Esophagus (tissue), 2 donors: ENCODE results near the gene NECAB2. TPM values are rescaled to one million over a fixed set of nuclear protein-coding genes. Genes with fewer than 3 reads are reported as not detected.
"Not testable (repeated sequence)": the region's sequence is repeated elsewhere in the genome, so short reads cannot be mapped to it uniquely, and the experiment has no call there.

ENCODE experiments used
- H3K27ac ChIP-seq, 2 donors: one replicate each; pipeline ENCODE4 v1.5.1; 2013; ENCODE audit warnings: low read depth in 2 of 2, mild to moderate bottlenecking in 2 of 2, inconsistent platforms in 1 of 2, low read length in 1 of 2, moderate library complexity in 1 of 2
- H3K27me3 ChIP-seq, 2 donors: one replicate each; pipeline ENCODE4 v1.6.1; 2013; ENCODE audit warnings: low read length in 2 of 2, control low read depth in 1 of 2, mild to moderate bottlenecking in 1 of 2; ENCODE audit not compliant: insufficient read depth in 2 of 2, control insufficient read depth in 1 of 2
- H3K36me3 ChIP-seq, 2 donors: one replicate each; pipeline ENCODE4 v1.6.1; 2013; ENCODE audit warnings: low read length in 1 of 2; ENCODE audit not compliant: control insufficient read depth in 2 of 2, insufficient read depth in 2 of 2
- H3K4me1 ChIP-seq, 2 donors: one replicate each; pipeline ENCODE4 v1.6.1; 2013; ENCODE audit warnings: low read length in 1 of 2; ENCODE audit not compliant: control insufficient read depth in 2 of 2, insufficient read depth in 2 of 2
- H3K4me3 ChIP-seq, 2 donors: one replicate each; pipeline ENCODE4 v1.5.1; 2013; ENCODE audit warnings: low read length in 2 of 2, mild to moderate bottlenecking in 2 of 2, low read depth in 1 of 2, moderate library complexity in 1 of 2
- H3K9me3 ChIP-seq, 2 donors: one replicate each; pipeline ENCODE4 v1.6.1; 2013; ENCODE audit warnings: mild to moderate bottlenecking in 2 of 2, low read depth in 1 of 2, low read length in 1 of 2, moderate library complexity in 1 of 2; ENCODE audit not compliant: control insufficient read depth in 2 of 2, insufficient read depth in 1 of 2
- WGBS, 2 donors: extraction: QIAGEN DNeasy Blood & Tissue Kit; methylation state at CpG; one replicate each; pipeline ENCODE4 v1.1.7; 2013; 5-methylcytosine and 5-hydroxymethylcytosine counted together
- polyA plus RNA-seq, 2 donors: library from polyadenylated mRNA; stranded (reverse); fragments of 200-250 nt; gene quantifications; one replicate each; pipeline ENCODE4 v1.2.3, GENCODE V29; 2013
- donor health status: healthy with polysubstance abuse.
- donor health status: Bipolar disorder and iron deficiency.

Gene NECAB2
- polyA plus RNA-seq, 2 donors: not detected

DNA sequence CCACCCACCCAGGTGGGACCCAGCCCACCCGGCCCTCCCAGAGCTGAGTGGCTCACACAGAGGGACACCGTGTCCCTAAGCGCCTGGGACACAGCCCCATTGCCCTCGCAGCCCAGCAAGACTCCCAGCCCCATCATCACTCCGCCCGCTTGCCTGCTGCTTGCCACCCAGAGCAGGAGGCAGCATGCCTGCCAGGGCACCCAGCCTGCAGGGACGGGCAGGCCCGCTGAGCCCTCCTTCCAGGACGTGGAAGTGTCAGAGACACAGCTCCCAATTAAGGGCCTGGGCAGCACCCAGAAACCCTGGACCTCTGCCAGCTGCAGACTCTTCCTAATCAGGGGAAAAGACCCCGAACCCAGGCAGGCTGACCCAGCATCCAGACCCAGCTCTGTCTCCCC, 32.2 kb upstream of the NECAB2 start:
- H3K9me3 ChIP-seq: no peaks in the 10 kb centered on the region
- H3K4me3 ChIP-seq: no peak overlapping the region
- peaks cover 2 to 3% of the 10 kb centered on the region in 2 donors for H3K4me1 ChIP-seq
- no peak overlapping the region for H3K27ac ChIP-seq
- WGBS, 2 donors: 55 to 62% methylated on average over 10 of the region's 10 CpGs
- H3K36me3 ChIP-seq: no peaks in the 10 kb centered on the region
- H3K27me3 ChIP-seq: no peaks in the 10 kb centered on the region

DNA sequence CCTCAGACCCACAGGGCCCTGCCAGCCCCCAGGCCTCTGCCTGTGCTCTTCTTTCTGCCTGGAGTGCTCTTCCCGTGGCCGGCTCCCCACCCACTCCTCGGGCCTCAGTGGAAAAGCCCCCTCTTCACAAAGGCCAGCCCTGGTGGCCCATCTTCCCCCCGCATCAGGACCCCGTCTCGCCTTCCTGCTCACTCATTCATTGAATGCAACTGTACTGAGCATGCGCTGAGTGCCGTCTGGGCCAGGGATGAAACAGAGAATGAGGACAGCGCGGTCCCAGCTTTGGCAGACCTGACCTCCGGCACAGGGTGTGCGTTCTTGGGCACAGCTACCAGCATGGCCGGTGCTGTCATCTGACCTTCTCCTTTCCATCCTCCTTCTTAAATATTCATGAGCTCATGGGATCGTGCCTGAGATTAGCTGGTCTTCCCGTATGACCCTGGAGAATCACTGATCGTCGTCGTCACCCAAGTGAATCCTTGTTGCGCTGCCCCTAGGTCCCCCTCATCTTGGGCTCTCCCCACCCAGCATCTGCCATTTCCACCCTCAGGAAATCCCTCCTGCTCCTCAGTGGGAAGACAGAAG, 31.4 kb upstream of the NECAB2 start:
- no peaks in the 10 kb centered on the region for H3K36me3 ChIP-seq
- H3K27ac ChIP-seq: no peak overlapping the region
- no peak overlapping the region for H3K4me3 ChIP-seq
- H3K27me3 ChIP-seq: no peaks in the 10 kb centered on the region
- 89 to 91% methylated on average over 19 of the region's 19 CpGs for WGBS, 2 donors
- no peaks in the 10 kb centered on the region for H3K9me3 ChIP-seq
- peaks cover 2 to 3% of the 10 kb centered on the region in 2 donors for H3K4me1 ChIP-seq

DNA sequence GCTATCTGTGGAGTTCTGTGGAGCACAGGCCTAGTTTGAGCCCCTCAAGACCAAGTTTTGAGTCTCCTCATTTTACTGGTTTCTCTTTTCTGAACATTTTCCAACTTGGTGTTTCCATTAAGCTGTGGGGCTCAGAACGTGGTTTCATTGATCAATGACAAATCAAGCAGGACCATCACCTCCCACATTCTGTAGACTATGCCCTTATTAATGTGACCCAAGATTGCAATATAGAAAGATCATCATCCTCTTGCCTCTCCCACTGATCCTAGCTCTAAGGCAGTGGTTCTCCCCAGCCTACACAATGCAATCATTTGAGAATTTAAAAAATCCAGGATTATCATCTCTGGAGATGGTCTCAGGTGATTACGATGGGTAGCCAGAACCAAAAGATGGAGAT, 30.8 kb upstream of the NECAB2 start:
- Histone ChIP-seq H3K4me3 (no peak overlapping the region), H3K9me3 (no peaks in the 10 kb centered on the region), H3K27ac (no peak overlapping the region), H3K4me1 (peaks cover 2 to 3% of the 10 kb centered on the region in 2 donors), H3K36me3 (no peaks in the 10 kb centered on the region), H3K27me3 (no peaks in the 10 kb centered on the region)
- 92 to 93% methylated on average over 2 of the region's 2 CpGs for WGBS, 2 donors

DNA sequence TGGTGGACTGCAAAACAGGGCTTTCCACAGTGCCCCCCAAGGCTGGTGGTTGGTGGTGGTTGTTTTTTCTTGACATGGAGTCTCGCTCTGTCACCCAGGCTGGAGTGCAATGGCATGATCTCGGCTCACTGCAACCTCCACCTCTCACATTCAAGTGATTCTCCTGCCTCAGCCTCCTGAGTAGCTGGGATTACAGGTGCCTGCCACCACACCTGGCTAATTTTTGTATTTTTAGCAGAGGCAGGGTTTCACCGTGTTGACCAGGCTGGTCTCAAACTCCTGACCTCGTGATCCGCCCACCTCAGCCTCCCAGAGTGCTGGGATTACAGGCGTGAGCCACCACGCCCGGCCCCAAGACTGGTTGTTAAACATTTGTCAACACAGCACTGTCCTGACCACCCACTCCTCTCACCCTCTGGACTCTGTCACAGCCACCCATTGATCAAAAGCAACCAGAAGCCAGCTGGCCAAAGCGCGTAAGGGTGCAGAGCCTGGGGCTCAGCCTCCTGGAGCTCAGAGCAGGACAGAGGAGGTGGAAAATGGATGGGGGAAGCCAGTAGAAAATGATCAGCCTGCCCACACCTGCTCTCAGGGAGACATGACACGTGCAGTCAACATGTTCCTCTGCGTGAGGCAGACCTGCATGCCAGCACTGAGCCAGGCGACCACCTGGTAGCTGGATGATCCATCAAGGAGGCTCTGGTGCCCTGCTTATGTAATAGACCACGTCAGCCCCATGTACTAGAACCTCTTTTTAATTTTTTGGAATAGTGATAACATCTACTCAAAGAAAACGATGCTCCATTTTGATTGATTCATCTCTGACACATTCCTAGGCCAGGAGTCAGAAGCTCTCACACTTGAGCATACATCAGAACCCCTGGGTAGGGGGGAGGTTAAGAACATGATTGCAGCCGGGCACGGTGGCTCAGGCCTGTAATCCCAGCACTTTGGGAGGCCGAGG, 29.8 kb upstream of the NECAB2 start:
- Histone ChIP-seq H3K4me1 (peaks cover 2 to 3% of the 10 kb centered on the region in 2 donors), H3K9me3 (no peaks in the 10 kb centered on the region), H3K27ac (no peak overlapping the region), H3K36me3 (no peaks in the 10 kb centered on the region), H3K4me3 (no peak overlapping the region), H3K27me3 (no peaks in the 10 kb centered on the region)
- 81 to 86% methylated on average over 18 of the region's 18 CpGs for WGBS, 2 donors

DNA sequence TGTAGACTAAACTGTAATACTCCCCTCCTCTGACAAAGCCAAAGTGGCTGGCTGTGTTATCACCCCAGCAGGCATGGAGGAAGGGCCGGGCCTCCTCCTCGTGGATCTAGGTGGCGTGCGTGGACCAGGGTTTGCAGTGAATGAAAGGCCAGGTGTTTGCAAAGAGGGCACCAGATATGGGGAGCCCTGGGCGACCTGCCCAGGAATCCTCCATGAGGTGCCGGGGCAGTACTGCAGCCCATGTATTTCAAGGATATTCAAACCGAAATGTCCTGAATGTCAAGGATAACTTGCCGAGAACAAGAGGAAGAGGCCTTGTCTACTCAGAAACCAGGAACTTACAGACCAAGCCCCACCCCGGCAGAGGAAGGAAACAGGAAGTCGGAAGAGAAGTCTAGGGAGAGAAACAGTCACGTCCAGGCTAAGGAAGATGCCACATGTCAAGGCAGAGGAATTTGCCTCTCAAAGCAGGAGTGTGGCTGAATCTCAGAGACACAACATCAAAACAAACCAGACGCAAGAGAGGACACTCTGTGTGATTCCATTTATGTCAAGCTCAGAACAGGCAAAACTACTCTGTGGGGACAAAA, 28.7 kb upstream of the NECAB2 start:
- no peak overlapping the region for H3K27ac ChIP-seq
- H3K4me1 ChIP-seq: peaks cover 2 to 3% of the 10 kb centered on the region in 2 donors
- no peaks in the 10 kb centered on the region for H3K36me3 ChIP-seq
- no peaks in the 10 kb centered on the region for H3K27me3 ChIP-seq
- H3K9me3 ChIP-seq: no peaks in the 10 kb centered on the region
- H3K4me3 ChIP-seq: no peak overlapping the region
- WGBS, 2 donors: 75 to 81% methylated on average over 12 of the region's 12 CpGs

DNA sequence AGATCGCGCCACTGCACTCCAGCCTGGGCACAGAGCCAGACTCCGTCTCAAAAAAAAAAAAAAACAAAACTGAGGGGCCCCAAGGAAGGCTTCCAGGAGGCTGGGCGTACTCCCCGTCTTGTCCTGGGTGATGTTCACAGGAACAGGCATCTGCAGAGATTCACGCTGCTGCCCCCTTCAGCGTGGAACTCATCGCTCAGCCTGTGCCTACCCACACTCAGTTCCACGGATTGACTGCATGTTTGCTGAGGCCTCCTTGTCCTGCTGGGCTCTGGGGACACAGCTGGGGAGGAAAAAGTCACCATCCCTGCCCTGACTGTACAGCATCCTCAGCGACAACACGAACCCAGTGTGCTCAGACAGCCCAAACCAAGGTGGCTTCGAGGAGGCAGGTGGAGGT, 27.9 kb upstream of the NECAB2 start:
- Histone ChIP-seq H3K27me3 (no peaks in the 10 kb centered on the region), H3K4me3 (no peak overlapping the region), H3K27ac (no peak overlapping the region), H3K36me3 (no peaks in the 10 kb centered on the region), H3K9me3 (no peaks in the 10 kb centered on the region), H3K4me1 (peaks cover 2% of the 10 kb centered on the region in 2 donors)
- WGBS, 2 donors: 65 to 75% methylated on average over 10 to 12 of the region's 12 CpGs

DNA sequence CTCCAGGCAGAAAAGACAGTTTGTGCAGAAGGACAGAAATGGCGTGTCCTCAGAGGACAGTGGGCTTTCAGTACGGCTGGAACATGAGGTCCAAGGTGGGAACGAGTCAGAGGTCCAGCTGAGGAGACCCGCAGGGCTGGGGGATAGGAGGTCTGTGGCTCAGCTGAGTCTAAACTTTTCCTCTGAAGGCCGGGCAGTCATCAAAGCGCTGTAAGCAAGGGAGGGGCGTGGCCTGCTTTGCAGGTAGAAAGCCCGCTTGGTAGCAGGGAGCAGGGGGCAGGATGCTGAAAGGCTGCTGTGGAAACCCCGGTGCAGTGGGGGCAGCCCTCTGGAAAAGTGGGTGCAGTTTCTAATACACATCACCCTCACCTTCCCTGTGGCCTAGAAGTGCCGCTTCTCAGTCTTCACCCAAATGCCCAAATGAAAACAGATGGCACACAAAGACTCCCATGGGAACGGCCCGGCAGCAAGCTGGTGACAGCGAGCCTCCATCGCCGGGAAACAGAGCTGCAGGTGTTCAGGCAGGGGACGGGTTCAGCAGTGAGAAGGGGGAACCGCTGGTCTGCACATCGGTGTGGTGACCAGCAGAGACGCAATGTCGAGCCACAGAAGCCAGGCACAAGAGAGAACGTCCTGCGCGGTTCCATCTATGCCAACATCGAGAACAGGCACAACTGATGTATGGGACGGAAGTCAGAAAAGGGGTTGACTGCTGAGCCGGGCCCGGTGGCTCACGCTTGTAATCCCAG, 27.2 kb upstream of the NECAB2 start:
- Histone ChIP-seq H3K27ac (no peak overlapping the region), H3K4me1 (peaks cover 0 to under 1% of the 10 kb centered on the region in 2 donors), H3K36me3 (no peaks in the 10 kb centered on the region), H3K4me3 (no peak overlapping the region), H3K27me3 (no peaks in the 10 kb centered on the region), H3K9me3 (no peaks in the 10 kb centered on the region)
- WGBS, 2 donors: 83 to 84% methylated on average over 28 of the region's 28 CpGs

DNA sequence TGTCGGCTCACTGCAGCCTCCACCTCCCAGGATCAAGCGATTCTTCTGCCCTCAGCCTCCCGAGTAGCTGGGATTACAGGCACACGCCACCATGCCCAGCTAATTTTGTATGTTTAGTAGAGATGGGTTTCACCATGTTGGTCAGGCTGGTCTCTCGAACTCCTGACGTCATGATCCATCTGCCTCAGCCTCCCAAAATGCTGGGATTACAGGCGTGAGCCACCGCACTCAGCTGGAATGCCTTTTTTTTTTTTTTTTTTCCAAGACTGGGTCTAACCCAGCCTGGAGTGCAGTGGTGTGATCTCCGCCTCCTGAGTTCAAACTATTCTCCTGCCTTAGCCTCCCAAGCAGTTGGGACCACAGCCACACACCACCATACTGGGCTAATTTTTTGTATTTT, 26.5 kb upstream of the NECAB2 start:
- WGBS, 2 donors: 95 to 97% methylated on average over 9 of the region's 9 CpGs
- not testable (repeated sequence) for H3K4me1 ChIP-seq

DNA sequence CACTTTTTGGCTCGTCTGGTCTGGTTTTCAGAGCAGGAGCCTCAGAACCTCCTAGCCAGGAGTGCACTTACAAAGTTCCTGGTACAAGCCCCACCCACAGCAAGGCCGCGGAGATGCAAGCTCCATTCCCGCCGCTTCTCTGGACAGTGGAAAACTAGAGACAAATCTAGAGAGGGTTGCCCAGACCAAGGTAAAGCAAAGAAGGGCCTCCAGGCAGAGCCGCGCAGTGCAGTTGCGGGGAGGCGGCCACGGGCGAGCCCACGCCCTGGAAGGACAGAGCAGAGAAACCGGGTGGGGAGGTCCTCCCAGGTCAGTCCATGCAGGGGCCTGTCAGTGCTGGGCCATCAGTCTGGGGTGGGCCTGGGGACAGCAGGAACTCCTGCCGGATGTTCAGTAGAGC, 26.0 kb upstream of the NECAB2 start:
- no peaks in the 10 kb centered on the region for H3K36me3 ChIP-seq
- WGBS, 2 donors: 87 to 90% methylated on average over 14 of the region's 14 CpGs
- H3K27me3 ChIP-seq: no peaks in the 10 kb centered on the region
- H3K27ac ChIP-seq: no peak overlapping the region
- H3K4me1 ChIP-seq: peaks cover 0 to 2% of the 10 kb centered on the region in 2 donors
- H3K4me3 ChIP-seq: no peak overlapping the region
- no peaks in the 10 kb centered on the region for H3K9me3 ChIP-seq

More for the DNA sequence above, 26.5 kb upstream of the NECAB2 start:
- H3K27me3 ChIP-seq, H3K27ac ChIP-seq, H3K36me3 ChIP-seq, H3K4me3 ChIP-seq, H3K9me3 ChIP-seq: not testable (repeated sequence)
